ENCODE data around the gene DISC1. TPM values are rescaled to one million over a fixed set of nuclear protein-coding genes. Genes with fewer than 3 reads are reported as not detected.

Gene DISC1
- total RNA-seq, 1 donor from 2014 or later: 5.5 TPM

DNA sequence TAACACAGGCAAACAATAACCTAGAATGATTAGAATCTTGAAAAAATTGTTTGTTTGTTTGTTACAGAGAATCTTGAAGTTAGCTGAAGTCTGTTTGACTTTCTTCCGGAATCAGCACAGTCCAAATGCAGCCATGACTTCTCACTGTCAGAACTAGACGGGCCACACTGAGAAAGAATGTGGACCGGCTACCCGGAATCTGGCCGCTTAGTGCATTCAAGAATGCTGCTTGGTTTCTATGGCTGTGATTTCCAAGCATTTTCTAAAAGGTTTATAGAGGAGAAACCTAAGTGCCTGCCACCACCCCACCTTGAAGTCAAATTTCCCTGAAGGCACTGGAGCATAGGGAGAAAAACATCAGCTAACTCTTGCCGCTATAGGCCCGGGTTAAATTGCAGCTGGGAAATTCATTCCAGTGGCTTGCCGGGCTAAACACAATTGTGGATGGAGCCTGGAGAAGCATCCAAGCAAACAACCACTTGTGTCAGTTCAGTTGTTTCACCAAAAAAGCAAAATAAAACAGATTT is 231.1 kb downstream of the DISC1 start:
- intact Hi-C loops (cut with DNase I): no loop called here
- no peak for DNase-seq (ENCODE audit: low spot score)

DNA sequence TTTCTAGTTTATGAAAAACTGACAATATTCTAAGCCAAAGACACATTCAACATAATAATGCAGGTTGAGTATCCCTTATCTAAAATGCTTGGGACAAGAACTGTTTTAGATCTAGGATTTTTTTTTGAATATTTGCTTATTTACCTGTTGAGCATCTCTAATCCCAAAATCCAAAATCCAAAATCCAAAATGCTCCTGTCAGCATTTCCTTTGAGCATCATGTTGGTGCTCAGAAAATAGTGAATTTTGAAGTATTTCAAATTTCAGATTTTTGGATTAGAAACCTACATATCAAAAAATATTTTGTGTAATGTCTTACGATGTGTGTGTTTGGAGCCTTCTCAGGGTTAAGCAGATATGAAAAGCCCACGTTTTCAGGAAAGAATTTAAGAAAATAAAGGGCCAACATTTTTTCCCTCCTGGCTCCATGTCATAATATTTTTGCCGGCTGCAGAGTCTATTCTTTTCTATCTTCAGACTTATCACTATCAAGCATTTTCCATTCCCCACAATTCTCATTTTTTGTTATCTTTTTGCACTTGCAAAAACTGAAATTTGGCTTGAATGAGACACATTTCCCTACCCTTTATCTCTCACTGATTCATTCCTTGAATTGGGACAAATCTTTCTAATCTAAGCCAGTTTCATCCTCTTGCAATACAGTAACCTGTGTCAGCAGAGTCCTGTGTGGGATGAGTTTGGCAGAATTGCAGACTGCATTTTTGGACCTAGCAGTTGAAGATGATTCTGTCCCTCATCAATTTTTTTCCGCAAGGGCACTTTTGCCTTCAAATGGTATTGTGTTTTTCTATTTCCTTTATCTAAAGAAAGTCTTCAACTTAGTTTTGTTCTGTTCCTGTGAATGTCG is 233.9 kb downstream of the DISC1 start:
- intact Hi-C loops (cut with DNase I): loop anchor here (10.0 kb wide), 1 partner anchor 574 kb away; no protein-coding TSS in a partner anchor

DNA sequence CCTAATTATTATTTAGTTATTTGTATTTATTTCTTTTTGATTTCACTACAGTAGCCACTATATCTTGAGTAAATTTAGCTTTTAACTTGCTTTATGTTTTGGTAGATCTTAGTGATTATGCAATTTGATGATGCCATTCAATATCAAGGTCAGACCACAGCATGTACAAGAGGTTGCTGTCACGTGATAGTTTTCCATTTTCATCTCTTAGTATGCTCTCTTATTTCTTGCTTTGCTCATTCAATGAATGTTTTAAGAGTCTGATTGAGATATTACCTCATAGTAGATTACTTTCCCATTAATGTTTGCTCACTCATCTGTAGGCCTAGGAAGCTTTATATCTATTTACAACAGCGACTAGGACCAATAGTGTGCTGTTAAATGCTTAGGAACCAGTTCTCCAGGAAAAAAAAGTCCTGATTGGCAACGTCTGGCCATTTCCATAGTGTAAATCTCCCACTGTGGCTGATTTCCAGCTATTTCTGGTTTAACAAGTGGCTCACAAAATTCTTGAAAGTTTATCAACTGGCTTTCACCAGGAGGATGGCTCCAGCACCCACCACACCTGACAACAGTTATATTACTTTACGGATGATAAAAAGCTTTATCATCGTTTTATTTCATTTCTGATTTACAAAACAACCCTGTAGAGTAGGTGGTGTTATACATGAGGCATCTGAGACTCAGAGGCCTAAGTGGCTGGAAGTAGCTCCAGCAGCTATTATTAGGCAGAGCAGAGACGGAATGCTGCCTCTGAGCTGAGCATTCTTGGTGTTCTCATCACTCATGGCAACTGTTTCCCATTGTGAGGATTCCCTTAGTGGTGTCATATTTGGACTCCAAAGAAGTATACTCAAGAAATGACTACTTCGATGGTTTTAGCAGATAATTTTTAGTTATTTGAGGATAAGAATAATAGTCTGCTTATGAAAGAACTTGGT is 235.2 kb downstream of the DISC1 start:
- DNase-seq (ENCODE audit: low spot score): no peak
- intact Hi-C loops (cut with DNase I): loop anchor here (10.0 kb wide), 1 partner anchor 573 kb away; no protein-coding TSS in a partner anchor

More for the DNA sequence above, 233.9 kb downstream of the DISC1 start:
- no peak for DNase-seq (ENCODE audit: low spot score)

DNA sequence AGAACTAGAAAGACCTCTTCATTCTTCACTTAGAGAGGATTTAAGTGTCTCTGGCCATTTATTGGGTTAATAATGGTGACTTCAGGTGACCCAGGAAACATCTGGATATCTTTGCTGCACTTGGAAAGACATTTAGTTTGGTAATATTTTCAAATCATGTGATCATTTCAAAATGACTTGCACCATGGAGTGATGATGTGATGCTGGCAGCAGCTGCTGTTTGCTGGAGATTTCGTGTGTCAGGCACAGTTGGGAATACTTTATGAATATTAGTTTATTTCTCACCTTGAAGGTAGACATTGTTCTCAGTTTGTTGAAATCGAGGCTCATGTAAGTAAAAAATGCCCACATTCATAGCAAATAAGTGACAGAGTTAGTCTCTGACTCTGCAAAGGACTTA is 236.0 kb downstream of the DISC1 start:
- intact Hi-C loops (cut with DNase I): loop anchor here (10.0 kb wide), 1 partner anchor 572 kb away; no protein-coding TSS in a partner anchor
- no peak for DNase-seq (ENCODE audit: low spot score)

DNA sequence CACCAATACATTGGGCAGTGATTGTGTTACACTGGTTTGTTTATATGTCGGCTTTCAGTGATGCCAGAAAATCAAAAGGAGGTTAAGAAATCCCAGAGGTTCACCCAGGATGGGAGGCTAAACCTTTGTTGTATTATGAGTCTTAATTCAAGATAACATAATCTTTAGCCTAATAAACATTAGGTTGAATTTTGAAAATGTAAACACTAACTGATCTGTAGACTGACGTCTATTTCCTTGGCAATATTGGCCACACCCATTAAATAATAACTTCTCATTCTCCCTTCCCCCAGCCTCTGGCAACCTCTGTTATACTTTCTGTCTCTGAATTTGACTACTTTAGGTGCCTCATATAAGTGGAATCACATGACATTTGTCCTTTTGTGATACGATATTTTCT is 238.7 kb downstream of the DISC1 start:
- intact Hi-C loops (cut with DNase I): loop anchor here (5.0 to 10.0 kb wide), 6 partner anchors 67 to 762 kb away; no protein-coding TSS in a partner anchor
- no peak for DNase-seq (ENCODE audit: low spot score)

DNA sequence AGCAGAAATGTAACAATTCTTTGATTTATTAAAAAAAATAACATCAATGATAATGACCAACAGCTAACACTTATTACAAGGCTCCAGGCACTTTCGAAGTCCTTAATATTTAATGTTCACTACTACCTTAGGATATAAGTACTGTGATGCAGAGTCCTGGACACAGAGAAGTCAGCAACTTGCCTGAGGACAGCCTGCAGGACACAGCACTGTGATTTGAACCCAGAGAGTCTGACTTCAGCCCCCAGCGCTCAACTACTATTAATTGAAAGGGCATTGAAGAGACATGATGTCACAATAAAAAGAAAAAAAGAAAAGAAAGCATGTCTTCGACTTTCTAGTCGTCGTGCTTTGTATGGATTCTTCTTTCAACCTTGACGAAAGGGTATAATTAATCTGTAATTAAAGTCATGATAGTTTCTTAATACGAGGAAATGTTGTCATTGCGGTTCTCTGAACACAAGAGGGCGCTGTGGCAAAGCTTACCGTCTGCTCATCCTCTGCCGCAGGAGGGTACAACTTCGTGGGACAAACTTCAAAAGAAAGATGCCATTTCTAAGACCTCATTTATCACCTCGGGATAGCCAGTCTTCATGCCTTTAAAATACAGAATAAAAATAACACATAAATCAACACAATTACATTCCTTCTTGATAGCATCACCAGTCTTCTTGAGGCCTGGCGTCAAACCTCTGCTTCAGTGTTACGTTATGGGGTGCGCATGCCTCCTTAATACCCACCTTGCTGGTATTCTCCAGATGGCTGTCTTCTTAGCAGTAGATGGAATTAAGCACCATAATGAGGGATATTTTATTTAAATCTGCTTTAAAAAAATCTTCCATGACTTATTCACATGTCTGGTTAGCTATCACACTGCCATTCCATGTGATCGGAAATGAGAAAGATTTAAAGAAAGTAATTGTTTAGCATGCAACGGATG is 240.1 kb downstream of the DISC1 start:
- intact Hi-C loops (cut with DNase I): loop anchor here (5.0 to 10.0 kb wide), 6 partner anchors 66 to 761 kb away; no protein-coding TSS in a partner anchor
- no peak for DNase-seq (ENCODE audit: low spot score)

DNA sequence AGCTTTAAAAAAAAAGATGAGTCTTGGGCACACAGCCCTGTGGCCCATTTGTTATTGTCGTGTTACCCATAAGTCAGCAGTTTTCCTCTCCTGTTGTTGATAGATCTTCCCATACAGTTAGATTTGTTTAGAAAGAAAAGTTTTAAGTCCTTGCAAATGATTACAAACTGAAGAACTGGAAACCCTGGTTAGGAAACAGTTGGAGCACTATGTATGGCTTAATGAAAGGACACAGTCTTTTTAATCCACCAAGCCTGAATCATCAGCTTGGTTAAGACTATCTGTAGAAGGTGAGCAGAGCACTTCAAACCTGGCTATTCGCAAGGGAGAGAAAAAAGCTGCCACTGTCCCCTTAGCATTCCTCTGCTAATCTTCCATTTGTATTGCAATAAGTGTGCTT is 241.0 kb downstream of the DISC1 start:
- intact Hi-C loops (cut with DNase I): loop anchor here (5.0 to 10.0 kb wide), 6 partner anchors 65 to 760 kb away; no protein-coding TSS in a partner anchor
- no peak for DNase-seq (ENCODE audit: low spot score)

DNA sequence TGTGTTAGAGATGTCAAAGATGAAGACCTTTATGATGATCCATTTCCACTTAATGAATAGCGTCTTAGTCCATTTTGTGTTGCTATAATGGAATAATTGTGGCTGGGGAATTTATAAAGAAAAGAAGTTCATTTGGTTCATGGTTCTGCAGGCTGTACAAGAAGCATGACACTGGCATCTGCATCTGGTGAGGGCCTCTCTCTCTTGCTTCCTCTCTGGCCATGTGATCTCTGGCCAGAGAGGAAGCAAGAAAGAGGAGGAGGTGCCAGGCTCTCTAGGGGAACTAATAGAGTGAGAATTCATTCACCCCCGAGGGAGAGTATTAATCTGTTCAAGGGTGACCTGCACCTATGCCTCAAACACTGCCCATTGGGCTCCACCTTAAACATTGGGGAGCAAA is 242.8 kb downstream of the DISC1 start:
- no peak for DNase-seq (ENCODE audit: low spot score)
- intact Hi-C loops (cut with DNase I): loop anchor here (5.0 to 10.0 kb wide), 6 partner anchors 63 to 758 kb away; no protein-coding TSS in a partner anchor

DNA sequence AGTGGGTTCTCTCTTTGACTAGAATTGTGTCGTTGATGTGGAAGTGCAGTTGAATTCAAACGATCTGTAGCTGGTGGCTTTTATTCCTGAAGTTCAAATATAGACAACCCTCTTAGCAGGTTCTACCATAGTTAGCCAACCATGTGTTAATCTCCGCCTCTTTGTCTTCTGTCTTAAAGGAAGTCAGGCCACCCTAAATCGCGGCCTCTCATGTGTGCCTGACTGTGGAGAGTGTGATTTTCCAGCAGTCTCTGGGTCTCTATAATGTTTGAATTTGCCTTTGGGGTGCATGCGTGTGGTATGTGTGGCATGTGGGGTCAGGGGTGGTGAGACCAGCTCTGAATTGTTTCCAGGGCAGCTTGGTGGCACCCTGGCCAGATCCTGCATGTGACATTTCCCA is 244.9 kb downstream of the DISC1 start:
- DNase-seq (ENCODE audit: low spot score): no peak
- intact Hi-C loops (cut with DNase I): loop anchor here (10.0 kb wide), 1 partner anchor 273 kb away; no protein-coding TSS in a partner anchor

DNA sequence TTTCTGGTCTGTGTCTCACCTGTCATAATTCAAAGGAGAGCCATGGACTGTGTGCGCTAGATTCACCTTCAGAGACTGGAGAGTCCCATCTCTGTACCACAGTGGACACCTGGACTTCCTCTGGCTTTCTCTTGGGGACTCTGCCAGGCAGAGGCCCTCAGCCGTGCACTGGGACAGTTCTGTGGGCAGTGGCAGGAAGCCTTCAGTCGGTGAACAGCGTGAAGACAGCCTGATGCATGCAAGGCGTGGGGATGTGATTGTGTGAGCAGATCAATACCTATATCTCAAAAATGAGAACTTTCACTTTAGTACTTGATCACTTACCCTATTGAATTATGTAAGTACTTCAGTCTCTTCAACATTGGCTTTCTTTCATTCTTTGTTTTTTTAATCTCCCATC is 245.3 kb downstream of the DISC1 start:
- DNase-seq (ENCODE audit: low spot score): no peak
- intact Hi-C loops (cut with DNase I): loop anchor here (10.0 kb wide), 1 partner anchor 273 kb away; no protein-coding TSS in a partner anchor

DNA sequence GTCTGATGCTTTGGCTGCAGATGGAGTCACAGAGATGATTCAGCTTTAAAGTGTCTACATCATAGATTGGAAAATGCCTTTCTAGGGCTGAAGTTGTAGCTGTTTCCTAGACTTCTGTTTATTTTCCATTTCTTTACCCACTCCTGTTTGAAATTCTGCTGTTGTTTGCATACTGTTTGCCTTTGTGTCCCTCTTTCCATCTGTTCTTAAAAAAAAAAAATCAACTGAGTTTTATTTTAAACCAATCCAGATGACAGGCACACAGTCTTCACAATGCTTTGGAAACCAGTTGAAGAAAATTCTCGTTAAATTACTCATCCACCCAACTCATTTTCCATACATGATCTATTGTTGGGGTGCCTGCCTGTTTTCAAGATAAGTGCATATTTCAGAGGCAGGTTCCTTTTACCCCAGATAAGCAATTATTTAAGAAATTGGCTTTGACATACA is 245.9 kb downstream of the DISC1 start:
- intact Hi-C loops (cut with DNase I): loop anchor here (10.0 kb wide), 1 partner anchor 272 kb away; no protein-coding TSS in a partner anchor
- DNase-seq (ENCODE audit: low spot score): no peak

DNA sequence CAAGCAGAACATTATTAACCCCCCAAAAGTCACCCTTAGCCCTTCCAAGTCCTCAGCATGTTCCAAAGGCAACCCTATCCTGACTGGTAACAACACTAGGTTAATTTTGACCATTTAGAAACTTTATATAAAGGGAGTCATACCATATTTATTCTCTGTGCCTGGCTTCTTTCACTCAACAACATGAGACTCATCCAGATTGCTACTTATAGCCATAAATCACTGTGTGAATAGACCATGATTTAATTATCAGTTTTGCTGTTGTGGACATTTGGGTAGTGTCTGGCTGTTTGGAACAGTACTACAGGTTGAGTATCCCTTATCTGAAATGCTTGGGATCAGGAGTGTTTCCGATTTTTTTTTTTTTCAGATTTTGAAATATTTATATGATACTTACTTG is 252.1 kb downstream of the DISC1 start:
- intact Hi-C loops (cut with DNase I): loop anchor here (10.0 kb wide), 1 partner anchor 266 kb away; no protein-coding TSS in a partner anchor
- DNase-seq (ENCODE audit: low spot score): no peak

DNA sequence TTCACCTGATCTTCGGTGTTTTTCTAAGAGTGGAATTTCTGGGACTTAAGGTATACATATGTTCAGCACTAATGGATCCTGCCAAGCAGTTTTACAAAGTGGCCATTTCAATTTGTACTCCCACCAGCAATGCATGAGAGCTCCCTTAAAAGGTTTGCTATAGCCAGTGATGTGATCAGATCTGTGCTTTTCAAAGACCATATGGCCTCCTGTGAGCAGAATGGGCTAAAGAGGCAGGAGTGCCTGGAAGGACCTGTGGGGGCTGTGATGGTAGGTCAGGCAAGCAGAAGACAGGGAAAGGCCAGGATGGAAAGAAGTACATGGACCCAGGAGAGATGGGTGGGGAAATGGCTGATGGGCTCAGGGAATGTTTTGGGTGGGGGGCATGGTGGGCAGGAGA is 252.7 kb downstream of the DISC1 start:
- DNase-seq (ENCODE audit: low spot score): no peak
- intact Hi-C loops (cut with DNase I): loop anchor here (10.0 kb wide), 1 partner anchor 266 kb away; no protein-coding TSS in a partner anchor

DNA sequence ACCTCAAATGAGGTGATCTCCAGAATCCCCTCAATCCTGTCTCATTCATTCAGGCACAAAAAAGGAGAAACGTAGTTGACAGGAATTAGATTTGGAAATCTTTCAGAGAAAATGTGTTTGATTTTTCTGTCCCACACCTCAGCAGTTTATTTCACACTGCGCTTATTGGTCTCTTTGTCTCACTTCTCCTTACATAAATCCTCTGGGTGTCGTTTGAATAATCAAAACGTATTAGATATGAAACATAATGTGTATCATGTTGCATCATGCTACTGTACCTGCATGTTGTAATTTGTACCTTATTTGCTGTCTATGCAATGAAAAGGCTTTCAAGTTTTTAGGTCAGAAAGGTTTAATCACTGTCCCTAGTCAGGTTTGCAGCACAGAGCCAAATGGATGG is 255.7 kb downstream of the DISC1 start:
- intact Hi-C loops (cut with DNase I): no loop called here
- no peak for DNase-seq (ENCODE audit: low spot score)

DNA sequence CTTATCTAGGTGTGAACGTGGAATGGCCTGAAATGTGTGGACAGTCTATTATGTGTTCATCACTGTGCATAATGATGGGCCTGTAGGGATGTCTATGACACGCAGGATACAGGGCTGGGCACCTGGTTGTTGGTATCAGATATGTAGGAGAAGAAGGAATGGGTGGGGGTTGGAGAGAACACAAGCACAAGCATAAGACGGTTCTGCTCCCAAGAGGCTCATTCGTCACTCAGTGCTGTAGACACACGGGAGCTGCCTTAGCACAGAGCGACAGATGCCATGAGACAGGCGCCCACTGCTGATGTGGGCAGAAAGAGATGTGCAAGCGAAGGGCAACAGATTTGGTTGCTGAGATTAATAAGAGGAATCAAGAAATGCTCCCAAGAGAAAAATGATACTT is 256.2 kb downstream of the DISC1 start:
- DNase-seq (ENCODE audit: low spot score): no peak
- intact Hi-C loops (cut with DNase I): no loop called here

DNA sequence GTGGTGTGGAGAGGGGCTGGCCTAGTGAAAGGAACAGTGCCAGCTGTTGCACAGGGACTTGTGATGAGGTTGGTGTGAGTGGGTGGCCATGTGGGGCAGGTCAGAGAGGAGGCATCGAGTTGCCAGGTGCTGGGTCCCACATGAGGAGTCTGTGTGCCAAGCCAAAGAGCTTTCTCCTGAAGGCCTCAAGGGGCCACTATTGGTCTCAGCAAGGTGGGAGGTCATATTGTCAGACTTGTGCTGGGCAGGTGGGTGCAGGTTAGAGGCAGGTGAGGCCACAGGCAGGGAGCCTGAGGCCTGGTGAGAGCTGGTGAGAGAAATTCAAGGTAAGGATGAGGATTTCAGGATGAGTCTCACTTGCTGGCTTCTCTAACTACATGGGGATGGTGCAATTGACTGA is 256.8 kb downstream of the DISC1 start:
- no peak for DNase-seq (ENCODE audit: low spot score)
- intact Hi-C loops (cut with DNase I): no loop called here

DNA sequence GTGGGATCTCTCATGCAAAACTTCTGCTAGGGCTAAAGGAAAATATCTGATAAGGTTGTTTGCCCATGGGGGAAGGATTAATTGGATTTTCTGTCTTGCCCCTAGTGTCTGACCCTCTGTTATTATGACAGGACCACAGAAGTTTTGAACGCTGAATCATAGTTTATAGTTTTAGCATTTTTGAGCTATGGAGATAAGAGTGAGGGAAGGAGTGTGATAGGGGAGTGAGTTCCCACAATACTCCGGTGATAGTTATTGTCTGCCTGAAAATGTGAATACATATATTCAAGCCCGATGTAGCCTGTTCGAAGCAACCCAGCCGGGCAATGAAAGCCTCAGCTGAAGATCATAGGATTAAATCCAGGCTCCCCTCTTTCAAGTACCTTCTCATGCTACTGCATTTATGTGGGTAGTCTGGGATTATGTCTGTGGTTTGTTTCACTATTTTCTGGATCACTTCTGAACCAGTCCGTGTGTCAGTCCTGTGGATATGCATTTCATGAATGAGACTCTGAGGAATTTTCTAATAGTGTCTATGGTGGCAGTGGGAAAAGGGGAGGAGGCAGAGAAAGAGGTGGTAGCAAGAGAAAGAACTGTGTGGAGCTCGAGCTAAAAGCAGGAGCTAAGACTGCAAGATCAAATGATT is 258.7 kb downstream of the DISC1 start:
- DNase-seq (ENCODE audit: low spot score): no peak
- intact Hi-C loops (cut with DNase I): no loop called here

DNA sequence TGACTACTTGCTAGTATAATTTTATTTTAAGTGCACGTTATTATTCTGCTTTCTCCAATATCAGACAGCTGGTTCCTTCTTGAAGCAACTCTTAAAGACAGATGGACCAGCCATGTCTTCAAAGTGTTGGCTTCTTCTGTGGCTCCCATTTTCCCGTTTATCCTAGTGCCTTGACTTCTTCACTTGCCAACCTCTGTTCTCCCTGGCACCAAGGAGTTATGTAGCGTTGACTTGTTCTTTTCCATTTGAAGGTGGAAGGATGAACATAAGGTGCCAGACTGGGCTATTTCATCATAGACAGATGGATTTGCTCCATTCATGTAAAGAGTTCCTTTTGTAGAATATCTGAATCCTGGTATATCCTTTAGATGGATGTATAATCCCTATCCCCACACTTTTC is 260.6 kb downstream of the DISC1 start:
- intact Hi-C loops (cut with DNase I): no loop called here
- no peak for DNase-seq (ENCODE audit: low spot score)
